Measurements from ENCODE around the gene EPS8L2.

Gene EPS8L2

GRCh38 chr11:763073-763463 lies 57.0 kb downstream of the EPS8L2 start:
- DNase-seq (ENCODE audit: low spot score) = no peak

DNA sequence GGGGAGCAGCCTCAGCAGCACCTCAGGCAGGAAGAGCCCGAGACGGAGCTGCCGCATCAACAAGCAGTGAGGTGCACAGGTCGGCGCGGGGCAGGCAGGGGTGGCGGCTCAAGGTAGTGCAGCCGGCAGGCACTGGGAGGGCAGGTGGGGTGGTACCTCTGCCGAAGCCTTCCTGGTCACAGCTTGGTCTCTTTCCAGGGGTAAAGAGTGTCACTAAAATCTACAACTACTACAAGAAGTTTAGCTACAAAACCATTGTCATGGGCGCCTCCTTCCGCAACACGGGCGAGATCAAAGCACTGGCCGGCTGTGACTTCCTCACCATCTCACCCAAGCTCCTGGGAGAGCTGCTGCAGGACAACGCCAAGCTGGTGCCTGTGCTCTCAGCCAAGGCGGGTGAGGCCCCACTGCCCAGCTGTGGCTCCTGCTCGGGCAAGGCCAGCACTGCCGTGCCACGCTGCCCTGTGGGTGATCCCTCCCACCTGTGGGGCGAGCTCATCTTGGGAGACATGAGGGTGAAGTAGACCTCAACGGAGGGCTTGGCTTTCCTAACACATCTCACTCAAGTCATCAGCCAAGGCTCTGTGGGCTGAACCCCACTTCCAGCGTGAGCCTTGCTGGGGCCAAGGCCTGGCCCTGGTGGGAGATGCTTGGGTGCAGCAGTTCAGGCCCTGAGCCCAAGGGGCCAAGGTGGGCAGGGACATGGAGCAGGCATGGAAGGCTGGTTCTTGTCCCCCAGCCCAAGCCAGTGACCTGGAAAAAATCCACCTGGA lies 57.7 kb downstream of the EPS8L2 start:
- no peak for DNase-seq (ENCODE audit: low spot score)

GRCh38 chr11:764322-765024 lies 58.4 kb downstream of the EPS8L2 start:
- no peak for DNase-seq (ENCODE audit: low spot score)

DNA sequence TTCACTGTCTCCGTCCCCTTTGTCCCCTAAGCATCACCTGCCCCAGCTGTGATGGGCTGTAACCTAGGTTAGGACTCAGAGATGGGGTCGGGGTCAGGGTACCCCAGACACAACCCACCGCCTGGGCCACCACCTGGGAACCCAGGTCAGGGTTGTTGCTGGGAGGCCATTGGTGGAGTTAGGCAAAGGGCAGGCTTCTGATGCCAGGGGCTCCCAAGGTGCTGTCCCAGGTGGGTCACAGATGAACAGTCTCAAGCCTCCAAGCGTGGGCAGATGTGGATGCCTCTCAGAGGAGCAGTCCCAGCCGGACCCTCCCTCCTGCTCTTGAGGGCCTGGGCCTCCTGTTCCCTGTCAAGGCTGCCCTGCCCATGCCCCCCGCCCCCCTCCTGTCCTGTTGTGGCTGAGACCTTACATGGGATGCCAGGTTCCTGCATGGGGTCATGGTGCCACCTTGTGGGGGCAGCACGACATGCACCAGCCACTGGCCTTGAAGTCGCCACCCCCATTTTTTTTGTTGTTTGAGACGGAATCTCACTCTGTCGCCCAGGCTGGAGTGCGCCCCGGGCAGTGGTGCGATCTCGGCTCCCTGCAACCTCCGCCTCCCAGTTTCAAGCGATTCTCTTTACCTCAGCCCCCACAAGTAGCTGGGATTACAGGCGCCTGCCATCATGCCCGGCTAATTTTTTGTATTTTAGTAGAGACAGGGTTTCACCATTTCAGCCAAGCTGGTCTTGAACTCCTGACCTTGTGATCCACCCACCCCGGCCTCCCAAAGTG lies 59.2 kb downstream of the EPS8L2 start:
- DNase-seq (ENCODE audit: low spot score) = peak; percentile 75

- DNase-seq (ENCODE audit: low spot score) = no peak
Observed at GRCh38 chr11:765802-766091, 59.7 kb downstream of the EPS8L2 start.

- no peak for DNase-seq (ENCODE audit: low spot score)
Observed at GRCh38 chr11:766106-766935, 60.3 kb downstream of the EPS8L2 start.

DNA sequence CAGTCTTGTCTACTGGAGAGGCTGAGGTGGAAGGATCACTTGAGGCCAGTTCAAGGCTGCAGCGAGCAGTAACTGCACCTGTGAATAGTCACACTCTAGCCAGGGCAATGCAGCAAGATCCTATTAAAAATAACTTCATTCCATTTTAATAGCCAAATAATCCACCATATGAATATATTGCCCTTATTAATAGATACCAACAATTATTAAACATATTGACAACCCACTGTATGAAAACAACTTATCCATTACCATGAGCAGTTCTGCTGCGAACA lies 60.8 kb downstream of the EPS8L2 start:
- DNase-seq (ENCODE audit: low spot score) = no peak

- no peak for DNase-seq (ENCODE audit: low spot score)
Observed at GRCh38 chr11:767238-767637, 61.2 kb downstream of the EPS8L2 start.

- no peak for DNase-seq (ENCODE audit: low spot score)
Observed at GRCh38 chr11:769887-770641, 64.0 kb downstream of the EPS8L2 start.

DNA sequence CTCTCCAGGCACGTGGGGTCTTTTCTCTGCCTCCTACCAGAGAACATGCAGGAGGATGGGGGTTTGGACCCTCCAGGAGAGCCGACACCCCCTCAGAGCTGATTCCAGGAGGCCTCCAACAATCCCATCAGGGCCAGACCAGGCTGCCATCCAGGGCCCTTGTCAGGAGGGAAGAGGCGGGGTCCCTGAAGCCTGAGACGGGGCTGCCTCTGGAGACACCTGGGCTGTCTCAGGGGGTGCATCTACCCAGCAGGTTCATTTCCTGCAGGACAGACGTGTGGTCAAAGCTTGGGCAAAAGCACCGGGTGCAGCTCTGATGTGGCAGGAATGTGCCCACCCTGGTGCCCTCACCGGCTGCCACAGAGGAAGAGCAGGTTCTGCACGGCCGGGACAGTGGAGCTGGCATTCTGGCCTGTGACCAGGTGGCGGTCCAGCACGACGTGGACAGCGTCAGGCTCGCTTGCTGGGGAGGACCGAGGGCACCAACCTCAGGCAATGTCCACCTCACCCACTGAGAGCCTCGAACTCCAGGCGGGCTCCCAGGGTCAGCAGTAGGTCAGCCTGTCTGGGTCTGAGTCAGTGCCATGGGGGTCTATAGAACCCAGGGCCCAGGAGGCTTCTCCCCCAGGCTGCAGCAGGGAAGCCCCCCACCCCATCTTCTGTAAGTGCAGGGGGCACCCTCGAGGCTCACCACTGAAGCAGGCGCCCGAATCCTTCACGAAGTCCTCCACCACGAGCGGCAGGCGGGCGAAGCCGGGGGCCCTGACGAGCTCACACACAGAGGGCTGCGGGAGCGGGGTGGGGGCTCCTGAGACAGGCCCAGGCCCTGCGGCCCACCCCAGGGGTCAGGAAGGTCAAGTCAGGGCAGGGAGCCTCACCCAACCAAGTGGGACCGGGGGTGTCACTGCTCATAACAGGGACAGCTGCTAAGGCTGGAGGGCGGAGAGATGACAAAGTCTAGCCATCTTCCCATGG lies 64.9 kb downstream of the EPS8L2 start:
- DNase-seq (ENCODE audit: low spot score) = no peak

GRCh38 chr11:771617-772204 lies 65.7 kb downstream of the EPS8L2 start:
- DNase-seq (ENCODE audit: low spot score) = no peak

GRCh38 chr11:772429-773390 lies 66.7 kb downstream of the EPS8L2 start:
- no peak for DNase-seq (ENCODE audit: low spot score)

DNA sequence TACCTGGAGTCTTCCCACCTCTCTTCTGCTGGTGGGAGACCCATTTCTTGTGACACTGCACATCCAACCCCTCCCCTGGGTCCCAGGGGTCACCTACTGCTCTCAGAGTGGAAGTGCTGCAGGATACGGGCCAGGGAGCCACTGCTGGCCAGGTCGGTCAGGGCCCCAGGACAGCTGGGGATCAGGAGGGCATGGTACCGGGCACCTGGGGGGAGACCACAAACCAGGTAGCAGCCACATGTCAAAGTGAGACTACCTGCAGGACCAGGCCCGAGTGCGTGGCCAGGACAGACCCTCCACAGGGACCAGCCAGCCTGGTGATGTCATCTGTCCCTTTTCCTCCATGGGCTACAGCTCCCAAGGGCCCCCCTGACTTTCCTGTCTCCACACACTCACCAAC lies 67.4 kb downstream of the EPS8L2 start:
- no peak for DNase-seq (ENCODE audit: low spot score)

- no peak for DNase-seq (ENCODE audit: low spot score)
Observed at GRCh38 chr11:773830-774229, 67.8 kb downstream of the EPS8L2 start.

DNA sequence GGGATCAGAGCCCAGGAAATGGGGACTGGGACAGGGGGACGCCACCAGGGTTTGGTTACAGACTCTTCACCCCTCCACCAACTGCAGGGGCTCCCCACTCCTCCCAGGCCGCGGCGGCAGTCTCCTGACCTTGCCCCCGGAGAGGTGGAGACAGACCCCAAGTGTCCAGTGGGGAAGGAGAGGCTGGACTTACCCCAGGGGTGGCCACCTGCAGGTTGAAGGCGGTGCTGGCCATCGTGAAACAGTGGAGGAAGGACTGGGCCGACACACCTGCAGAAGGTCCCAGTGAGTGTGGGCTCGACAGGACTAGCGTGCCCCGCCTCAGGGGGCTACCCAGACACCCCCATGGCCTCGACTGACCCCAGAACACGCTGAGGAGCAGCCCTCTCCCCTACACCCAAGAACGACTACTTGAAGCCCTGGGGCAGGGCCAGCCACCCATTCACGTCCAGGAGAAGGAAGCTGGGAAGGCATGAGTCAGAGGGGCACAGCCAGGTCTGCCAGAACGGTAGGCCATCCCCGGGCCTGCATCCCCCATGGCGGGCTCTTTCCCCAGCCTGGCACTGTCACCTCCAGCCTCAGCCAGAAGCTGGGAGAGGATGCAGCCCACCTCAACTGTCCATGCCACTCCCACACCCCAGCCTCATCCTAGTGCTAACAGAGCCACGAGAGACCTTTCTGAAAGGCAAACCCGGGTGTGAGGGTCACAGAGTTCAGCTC lies 69.0 kb downstream of the EPS8L2 start:
- DNase-seq (ENCODE audit: low spot score) = no peak

DNA sequence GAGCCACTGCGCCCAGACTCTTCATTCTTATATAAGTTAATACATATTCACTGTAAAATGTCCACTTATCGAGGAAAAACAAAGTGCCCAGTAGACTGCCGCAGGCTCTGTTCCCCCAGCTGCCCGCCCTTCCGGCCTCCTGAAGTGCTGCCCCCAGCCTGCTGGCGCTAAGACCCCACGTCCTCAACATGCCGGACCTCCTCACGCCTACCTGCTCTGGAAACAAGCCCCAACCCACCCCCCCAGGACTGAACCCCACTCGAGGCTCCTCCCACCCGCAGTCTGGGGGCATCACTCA lies 70.2 kb downstream of the EPS8L2 start:
- DNase-seq (ENCODE audit: low spot score) = no peak

DNA sequence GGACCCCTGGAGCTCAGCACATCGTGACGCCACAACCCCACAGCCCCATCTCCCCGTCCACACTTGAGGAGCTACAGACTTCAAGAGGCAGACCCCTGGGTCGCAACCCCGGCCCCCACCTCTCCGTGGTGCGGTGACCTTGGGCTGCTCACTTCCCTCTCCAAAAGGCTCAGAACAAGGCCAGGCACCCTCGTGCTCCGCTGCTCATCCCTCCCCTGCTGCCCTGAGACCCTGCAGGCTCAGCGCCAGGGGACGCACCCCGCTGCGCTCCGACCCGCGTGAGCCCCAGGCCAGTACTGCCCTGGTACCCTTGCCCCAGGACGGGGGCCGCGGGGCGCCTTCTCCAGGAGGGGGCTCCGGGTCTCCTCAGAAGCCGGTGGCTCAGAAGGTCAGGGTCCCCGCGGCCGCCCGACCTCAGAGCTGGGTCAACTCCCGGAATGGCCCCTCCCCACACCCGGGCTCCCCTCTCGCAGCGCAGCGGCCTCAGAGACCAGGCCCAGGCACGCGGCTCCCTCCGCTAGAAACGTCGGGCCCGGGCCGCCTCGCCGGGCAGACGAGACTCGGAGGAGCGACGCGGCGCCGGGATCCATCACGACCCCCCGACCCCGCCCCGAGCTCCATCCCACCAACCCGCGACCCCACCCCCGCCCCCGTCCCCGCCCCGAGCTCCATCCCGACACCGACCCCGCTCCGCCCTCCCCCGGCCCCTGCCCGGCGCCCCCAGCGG lies 70.7 kb downstream of the EPS8L2 start:
- DNase-seq (ENCODE audit: low spot score) = peak; percentile 23

All from hematopoietic multipotent progenitor cell treated with erythropoietin and hydrocortisone succinate and interleukin-3 and kit ligand, for 15 days (in vitro differentiated cells).